ENCODE results near the gene ATXN1. TPM values are rescaled to one million over a fixed set of nuclear protein-coding genes. Genes with fewer than 3 reads are reported as not detected.

The ATXN1 gene
- total and polyA plus RNA-seq, 2 experiments from 2014 or later, result 14.2 to 20.1 TPM

DNA sequence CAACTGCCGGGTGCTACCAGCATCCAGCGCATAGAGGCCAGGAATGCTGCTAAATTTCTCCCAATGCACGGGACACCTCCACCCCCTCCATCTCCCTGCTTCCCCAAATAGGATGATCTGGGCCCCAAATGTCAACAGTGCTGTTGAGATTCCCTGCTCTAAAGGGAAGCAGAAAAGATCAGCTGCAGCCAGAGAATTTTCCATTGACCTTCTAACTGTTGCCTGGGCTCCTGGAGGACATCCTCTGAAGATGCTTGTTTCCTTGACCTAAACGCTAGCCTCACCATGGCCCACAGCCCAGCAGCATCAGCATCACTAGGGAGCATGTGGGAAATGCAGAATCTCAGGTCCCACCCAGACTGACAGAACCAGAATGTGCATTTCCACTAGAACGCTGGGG, 361.6 kb downstream of the ATXN1 start:
- H4K20me1 ChIP-seq (ENCODE audit: insufficient read depth), result no peaks in the 10 kb centered on the region
- WGBS, 2 experiments (ENCODE audit: low coverage in 1 of 2, low lambda C conversion rate in 2 of 2, missing lambda C conversion rate in 2 of 2), result 82 to 93% methylated on average over 5 of the region's 5 CpGs
- H3K79me2 ChIP-seq (ENCODE audit: insufficient read depth), result no peaks in the 10 kb centered on the region
- H3K4me3 ChIP-seq, result no peak overlapping the region
- no peak overlapping the region for H2AFZ ChIP-seq
- H3F3A ChIP-seq (ENCODE audit: insufficient read depth), result peaks cover 28% of the 10 kb centered on the region
- H3K36me3 ChIP-seq (ENCODE audit: low read depth), result no peaks in the 10 kb centered on the region
- H3K4me2 ChIP-seq (ENCODE audit: unreplicated experiment), result no peak overlapping the region
- in situ Hi-C loops (cut with MboI), result no loop called here
- TF ChIP-seq EZH2phosphoT487 (IDR thresholded peaks at IDR 0.05; ENCODE audit: insufficient read depth, low read depth), result no peak
- H3K27me3 ChIP-seq (replicated peaks; ENCODE audit: insufficient read depth), result no peaks in the 10 kb centered on the region
- no peaks in the 10 kb centered on the region for H3K9me2 ChIP-seq (ENCODE audit: insufficient read depth)
- no peaks in the 10 kb centered on the region for H3K9me3 ChIP-seq (ENCODE audit: low read depth)
- no peak for DNase-seq
- no peak overlapping the region for H3K9ac ChIP-seq
- H3K27ac ChIP-seq, result no peak overlapping the region
- peaks cover 38% of the 10 kb centered on the region for H3K4me1 ChIP-seq (ENCODE audit: insufficient read depth)

DNA sequence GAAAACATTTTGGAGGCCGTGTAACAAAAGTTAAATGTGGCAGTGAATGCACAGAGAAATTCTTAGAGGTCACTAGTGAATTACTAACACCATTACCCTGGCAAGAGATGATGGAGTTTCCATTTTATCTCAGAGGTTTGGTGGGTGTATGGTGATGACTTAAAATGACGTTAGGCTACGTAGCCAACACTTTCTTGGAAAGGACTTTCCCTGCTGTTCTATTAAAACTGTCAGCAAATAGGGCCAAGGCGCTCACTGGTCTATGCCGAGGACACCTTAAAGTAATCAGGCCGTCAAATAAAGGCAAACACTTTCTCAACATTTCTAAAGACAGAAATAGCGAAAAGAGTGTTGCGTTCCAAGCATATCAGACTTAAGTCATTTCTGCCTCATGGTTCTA, 362.1 kb downstream of the ATXN1 start:
- Histone ChIP-seq H2AFZ (no peak overlapping the region), H3K27ac (no peak overlapping the region), H3K36me3 (ENCODE audit: low read depth) (no peaks in the 10 kb centered on the region), H3K9me3 (ENCODE audit: low read depth) (no peaks in the 10 kb centered on the region), H3K4me3 (no peak overlapping the region), H3K9me2 (ENCODE audit: insufficient read depth) (no peaks in the 10 kb centered on the region), H4K20me1 (ENCODE audit: insufficient read depth) (no peaks in the 10 kb centered on the region), H3K9ac (no peak overlapping the region), H3F3A (ENCODE audit: insufficient read depth) (peaks cover 28% of the 10 kb centered on the region), H3K79me2 (ENCODE audit: insufficient read depth) (no peaks in the 10 kb centered on the region), H3K4me1 (ENCODE audit: insufficient read depth) (peaks cover 38% of the 10 kb centered on the region), H3K4me2 (ENCODE audit: unreplicated experiment) (peak overlapping the region; percentile 47), H3K27me3 (replicated peaks; ENCODE audit: insufficient read depth) (no peaks in the 10 kb centered on the region)
- in situ Hi-C loops (cut with MboI), result no loop called here
- 64 to 68% methylated on average over 8 of the region's 8 CpGs for WGBS, 2 experiments (ENCODE audit: low coverage in 1 of 2, low lambda C conversion rate in 2 of 2, missing lambda C conversion rate in 2 of 2)
- no peak for TF ChIP-seq EZH2 (IDR thresholded peaks at IDR 0.05; ENCODE audit: insufficient read depth, poor library complexity, severe bottlenecking)
- no peak for TF ChIP-seq EZH2phosphoT487 (IDR thresholded peaks at IDR 0.05; ENCODE audit: insufficient read depth, low read depth)
- no peak for DNase-seq

DNA sequence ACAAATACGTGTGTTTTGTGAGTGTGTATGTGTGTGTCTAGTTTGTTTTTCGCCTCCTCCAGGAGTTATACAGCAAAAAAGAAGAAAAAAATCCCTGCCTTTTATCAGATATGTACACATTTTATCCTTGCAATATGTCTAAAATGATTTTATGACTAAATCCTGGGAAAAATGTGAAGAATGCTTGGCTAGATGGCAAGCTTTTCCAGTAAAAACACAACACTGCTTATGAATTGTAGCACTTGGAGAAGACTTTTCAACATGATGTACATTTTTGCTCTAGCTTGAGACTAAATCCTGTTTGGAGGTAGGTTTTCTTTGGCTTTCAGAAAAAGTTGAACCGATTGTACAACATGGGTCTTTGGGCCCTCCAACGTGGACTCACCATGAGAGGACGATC, 362.7 kb downstream of the ATXN1 start:
- Histone ChIP-seq H3F3A (ENCODE audit: insufficient read depth) (peaks cover 28% of the 10 kb centered on the region), H3K4me2 (ENCODE audit: unreplicated experiment) (peak overlapping the region; percentile 47), H3K36me3 (ENCODE audit: low read depth) (no peaks in the 10 kb centered on the region), H3K9me2 (ENCODE audit: insufficient read depth) (no peaks in the 10 kb centered on the region), H3K27ac (peak overlapping the region; percentile 22; the same call in 1 of the 2 replicates), H2AFZ (no peak overlapping the region), H3K9ac (0 out of 2 replicates have a peak overlapping the region, but pooled peaks have one; percentile 10), H3K9me3 (ENCODE audit: low read depth) (no peaks in the 10 kb centered on the region), H3K27me3 (replicated peaks; ENCODE audit: insufficient read depth) (no peaks in the 10 kb centered on the region), H3K4me3 (no peak overlapping the region), H4K20me1 (ENCODE audit: insufficient read depth) (no peaks in the 10 kb centered on the region), H3K4me1 (ENCODE audit: insufficient read depth) (peaks cover 38% of the 10 kb centered on the region), H3K79me2 (ENCODE audit: insufficient read depth) (no peaks in the 10 kb centered on the region)
- in situ Hi-C loops (cut with MboI), result no loop called here
- 66 to 70% methylated on average over 5 of the region's 5 CpGs for WGBS, 2 experiments (ENCODE audit: low coverage in 1 of 2, low lambda C conversion rate in 2 of 2, missing lambda C conversion rate in 2 of 2)
- DNase-seq, result peak; percentile 57
- TF ChIP-seq EZH2 (IDR thresholded peaks at IDR 0.05; ENCODE audit: insufficient read depth, poor library complexity, severe bottlenecking), result no peak
- TF ChIP-seq EZH2phosphoT487 (IDR thresholded peaks at IDR 0.05; ENCODE audit: insufficient read depth, low read depth), result no peak

GRCh38 chr6:16397623-16398022, 363.6 kb downstream of the ATXN1 start:
- in situ Hi-C loops (cut with MboI), result no loop called here
- Histone ChIP-seq H3K9me3 (ENCODE audit: low read depth) (no peaks in the 10 kb centered on the region), H3K79me2 (ENCODE audit: insufficient read depth) (no peaks in the 10 kb centered on the region), H3K27me3 (replicated peaks; ENCODE audit: insufficient read depth) (no peaks in the 10 kb centered on the region), H3K4me1 (ENCODE audit: insufficient read depth) (peaks cover 36% of the 10 kb centered on the region), H3K9me2 (ENCODE audit: insufficient read depth) (no peaks in the 10 kb centered on the region), H3K36me3 (ENCODE audit: low read depth) (no peaks in the 10 kb centered on the region), H3K27ac (no peak overlapping the region), H4K20me1 (ENCODE audit: insufficient read depth) (no peaks in the 10 kb centered on the region), H3K4me3 (no peak overlapping the region), H2AFZ (no peak overlapping the region), H3F3A (ENCODE audit: insufficient read depth) (peaks cover 28% of the 10 kb centered on the region), H3K4me2 (ENCODE audit: unreplicated experiment) (peak overlapping the region; percentile 47), H3K9ac (no peak overlapping the region)
- WGBS, 2 experiments (ENCODE audit: low coverage in 1 of 2, low lambda C conversion rate in 2 of 2, missing lambda C conversion rate in 2 of 2), result 33 to 53% methylated on average over 4 of the region's 4 CpGs
- TF ChIP-seq EZH2phosphoT487 (IDR thresholded peaks at IDR 0.05; ENCODE audit: insufficient read depth, low read depth) (peak; percentile 88), EZH2 (IDR thresholded peaks at IDR 0.05; ENCODE audit: insufficient read depth, poor library complexity, severe bottlenecking) (no peak)
- DNase-seq, result peak; percentile 57

Measured in GM23248 (cell line).